SK-N-SH (cell line): ENCODE results near the gene ZNF467. TPM values are rescaled to one million over a fixed set of nuclear protein-coding genes. Genes with fewer than 3 reads are reported as not detected.

Source experiments
- CTCF ChIA-PET: fragments of 300-600, 350-600 bp; formaldehyde crosslinking; extraction: SDS; loops from one replicate; lab custom pipeline; 2021; lab: Yijun Ruan, JAX
- POLR2A ChIA-PET: fragments of 350-600 bp; sonication (Branson Sonifier 250); formaldehyde crosslinking; extraction: SDS; loops from one replicate; lab custom pipeline; 2020; ENCODE audit warnings: antibody characterized with exemption, inconsistent platforms; lab: Yijun Ruan, JAX
- DNase-seq: peaks from one replicate; pipeline ENCODE4 v3.0.0; 2012
- H2AFZ ChIP-seq: fragments of 200-600 bp; sonication (generic); 2 replicates; pipeline ENCODE4 v1.8.1; 2016; ENCODE audit warnings: antibody characterized with exemption, mild to moderate bottlenecking, low read depth
- H3F3A ChIP-seq: fragments of 200-600 bp; sonication (generic); replicated peaks from 2 replicates; pipeline ENCODE3; 2016; ENCODE audit warnings: antibody characterized with exemption, mild to moderate bottlenecking; ENCODE audit not compliant: insufficient read depth
- H3K27ac ChIP-seq, 2 experiments: fragments of 200-500 bp in 1 of 2; fragments of 200-600 bp in 1 of 2; sonication (Bioruptor generic) in 1 of 2; sonication (generic), shearing (Covaris generic) in 1 of 2; 2 replicates each; pipeline versions ENCODE4 v1.5.1 to v1.6.1; 2014 to 2016; ENCODE audit warnings: low read depth in 2 of 2, inconsistent platforms in 1 of 2, low read length in 1 of 2, mild to moderate bottlenecking in 1 of 2, mixed read lengths in 1 of 2
- H3K27me3 ChIP-seq: fragments of 200-600 bp; sonication (generic), shearing (Covaris generic); 2 replicates; pipeline ENCODE4 v1.6.1; 2016; ENCODE audit warnings: mixed run types; ENCODE audit not compliant: insufficient read depth
- H3K36me3 ChIP-seq, 2 experiments: fragments of 200-500 bp in 1 of 2; fragments of 200-600 bp in 1 of 2; sonication (Bioruptor generic) in 1 of 2; sonication (generic) in 1 of 2; replicated peaks in 1 of 2; 2 replicates each; pipeline versions ENCODE3 to v1.5.1; 2014 to 2016; ENCODE audit warnings: low read length in 1 of 2, mild to moderate bottlenecking in 1 of 2; ENCODE audit not compliant: insufficient read depth in 2 of 2, control insufficient read depth in 1 of 2
- H3K4me1 ChIP-seq, 2 experiments: fragments of 200-500 bp in 1 of 2; fragments of 200-600 bp in 1 of 2; sonication (Bioruptor generic) in 1 of 2; sonication (generic), shearing (Covaris generic) in 1 of 2; 2 replicates each; pipeline versions ENCODE4 v1.5.1 to v1.6.1; 2014 to 2016; ENCODE audit warnings: low read depth in 1 of 2, low read length in 1 of 2, mixed run types in 1 of 2; ENCODE audit not compliant: insufficient read depth in 2 of 2, control insufficient read depth in 1 of 2
- H3K4me2 ChIP-seq: fragments of 200-600 bp; sonication (generic), shearing (Covaris generic); 2 replicates; pipeline ENCODE4 v1.6.1; 2017; ENCODE audit warnings: mixed run types
- H3K4me3 ChIP-seq, 2 experiments: fragments of 200-500 bp in 1 of 2; fragments of 200-600 bp in 1 of 2; sonication (Bioruptor generic) in 1 of 2; sonication (generic), shearing (Covaris generic) in 1 of 2; 2 replicates each; pipeline versions ENCODE4 v1.5.1 to v1.8.1; 2014 to 2016; ENCODE audit warnings: low read depth in 2 of 2, inconsistent platforms in 1 of 2, low read length in 1 of 2, mild to moderate bottlenecking in 1 of 2, mixed read lengths in 1 of 2, moderate library complexity in 1 of 2
- H3K79me2 ChIP-seq: fragments of 200-600 bp; sonication (generic); 2 replicates; pipeline ENCODE4 v1.8.1; 2017; ENCODE audit warnings: mild to moderate bottlenecking; ENCODE audit not compliant: insufficient read depth
- H3K9ac ChIP-seq: fragments of 200-600 bp; sonication (generic); 2 replicates; pipeline ENCODE4 v1.6.1; 2017; ENCODE audit warnings: mixed run types
- H3K9me2 ChIP-seq: fragments of 200-600 bp; sonication (generic); 2 replicates; pipeline ENCODE4 v1.6.1; 2017; ENCODE audit warnings: mixed run types
- H3K9me3 ChIP-seq: fragments of 200-600 bp; sonication (generic); 2 replicates; pipeline ENCODE4 v1.6.1; 2017; ENCODE audit warnings: mixed run types, mild to moderate bottlenecking, moderate library complexity
- H4K20me1 ChIP-seq: fragments of 200-600 bp; sonication (generic); 2 replicates; pipeline ENCODE4 v1.6.1; 2017; ENCODE audit warnings: mild to moderate bottlenecking, mixed run types; ENCODE audit not compliant: insufficient read depth
- CHD2 ChIP-seq: fragments of 150-350 bp; IDR thresholded peaks from 2 replicates; pipeline ENCODE4 v1.6.1; 2018; ENCODE audit warnings: low read length; ENCODE audit not compliant: partially characterized antibody
- CTCF ChIP-seq: fragments of 200-600 bp; sonication (generic); IDR thresholded peaks from 2 replicates; pipeline ENCODE4 v1.6.1; 2017; ENCODE audit warnings: antibody characterized with exemption, mild to moderate bottlenecking, moderate library complexity
- ELF1 ChIP-seq: IDR thresholded peaks from 2 replicates; pipeline ENCODE4 v1.4.0; 2012
- EP300 ChIP-seq, 2 experiments: IDR thresholded peaks; 2 replicates each; pipeline versions ENCODE4 v1.4.0 to v1.6.1; 2012; ENCODE audit warnings: borderline replicate concordance in 1 of 2, low read depth in 1 of 2, low read length in 1 of 2
- FOXM1 ChIP-seq: IDR thresholded peaks from 2 replicates; pipeline ENCODE4 v1.4.0; 2012; ENCODE audit warnings: low read depth, mild to moderate bottlenecking
- GABPA ChIP-seq: IDR thresholded peaks from 2 replicates; pipeline ENCODE4 v1.4.0; 2012; ENCODE audit warnings: low read depth, mild to moderate bottlenecking
- IRF3 ChIP-seq: fragments of 150-350 bp; IDR thresholded peaks from 2 replicates; pipeline ENCODE4 v1.6.1; 2016; ENCODE audit warnings: mild to moderate bottlenecking, low read depth, low read length
- JUND ChIP-seq: IDR thresholded peaks from 2 replicates; pipeline ENCODE4 v1.4.0; 2012
- MEF2A ChIP-seq: IDR thresholded peaks from 2 replicates; pipeline ENCODE4 v1.4.0; 2012; ENCODE audit warnings: low read depth, borderline replicate concordance
- MXI1 ChIP-seq: IDR thresholded peaks from 2 replicates; pipeline ENCODE4 v1.6.1; 2012; ENCODE audit warnings: mild to moderate bottlenecking, low read depth, low read length, improper control_type of control experiment
- NFIC ChIP-seq: IDR thresholded peaks from 2 replicates; pipeline ENCODE4 v1.4.0; 2012; ENCODE audit warnings: borderline replicate concordance
- POLR2AphosphoS5 ChIP-seq: IDR thresholded peaks from 2 replicates; pipeline ENCODE4 v1.6.1; 2012; ENCODE audit warnings: low read depth, low read length
- RFX5 ChIP-seq: IDR thresholded peaks from 2 replicates; pipeline ENCODE4 v1.6.1; 2012; ENCODE audit warnings: mild to moderate bottlenecking, improper control_type of control experiment, low read length
- TEAD4 ChIP-seq: IDR thresholded peaks from 2 replicates; pipeline ENCODE4 v1.4.0; 2012; ENCODE audit warnings: mild to moderate bottlenecking, borderline replicate concordance; ENCODE audit not compliant: insufficient read depth
- whole genome bisulfite sequencing: methylation state at CpG from one replicate; pipeline ENCODE4 v1.1.6; 2017; ENCODE audit warnings: low lambda C conversion rate; 5-methylcytosine and 5-hydroxymethylcytosine counted together
- polyA plus RNA-seq, 3 experiments: library from polyadenylated mRNA; depleted of rRNA; stranded (reverse); fragments of >200 nt; gene quantifications; 2 replicates each; pipeline ENCODE4 v1.2.3, GENCODE V29; 2012
- TF ChIP-seq, protein P1 (sequence below): IDR thresholded peaks from 2 replicates; pipeline ENCODE4 v1.6.1; 2012; ENCODE audit warnings: mild to moderate bottlenecking, low read depth, low read length, moderate library complexity

ZNF467 gene
- polyA plus RNA-seq, 1 of the 3 experiments (the other 2 are of a cell fraction): 4.1 TPM

GRCh38 chr7:149814494-149814893 is 41.1 kb upstream of the ZNF467 start:
- no peak overlapping the region for H2AFZ ChIP-seq
- no peaks in the 10 kb centered on the region for H3K27me3 ChIP-seq
- H4K20me1 ChIP-seq: no peaks in the 10 kb centered on the region
- TF ChIP-seq NFIC (no peak), FOXM1 (no peak), ELF1 (no peak)
- WGBS: 73% methylated on average over 3 of the region's 15 CpGs
- H3K27ac ChIP-seq: no peak overlapping the region
- H3F3A ChIP-seq: no peaks in the 10 kb centered on the region
- DNase-seq: no peak
- no peak overlapping the region for H3K4me2 ChIP-seq
- H3K4me1 ChIP-seq: peaks cover 0 to 12% of the 10 kb centered on the region in 2 experiments; a peak in 1 of 4 replicates
- H3K4me3 ChIP-seq: no peak overlapping the region
- H3K9ac ChIP-seq: no peak overlapping the region
- H3K36me3 ChIP-seq: no peaks in the 10 kb centered on the region
- CTCF ChIA-PET: interaction anchor here (0.9 to 1.1 kb wide), 2 partner anchors 24 to 69 kb away, joined by 3 to 4 read pairs; partner anchors contain the start of gene ZNF862
- POLR2A ChIA-PET: no interaction called here
- no peaks in the 10 kb centered on the region for H3K9me3 ChIP-seq
- H3K79me2 ChIP-seq: no peaks in the 10 kb centered on the region
- no peaks in the 10 kb centered on the region for H3K9me2 ChIP-seq

- Histone ChIP-seq H3K27ac (no peak overlapping the region), H3K36me3 (no peaks in the 10 kb centered on the region), H3F3A (no peaks in the 10 kb centered on the region), H3K9me3 (no peaks in the 10 kb centered on the region), H4K20me1 (no peaks in the 10 kb centered on the region), H3K9me2 (no peaks in the 10 kb centered on the region), H3K79me2 (no peaks in the 10 kb centered on the region), H3K4me2 (no peak overlapping the region), H2AFZ (no peak overlapping the region), H3K4me1 (peaks cover 0 to 12% of the 10 kb centered on the region in 2 experiments; a peak in 1 of 4 replicates), H3K4me3 (no peak overlapping the region), H3K27me3 (no peaks in the 10 kb centered on the region), H3K9ac (no peak overlapping the region)
- TF ChIP-seq MXI1 (no peak), TEAD4 (no peak), CTCF (no peak), NFIC (no peak), POLR2AphosphoS5 (no peak), GABPA (no peak), JUND (no peak), CHD2 (no peak), IRF3 (no peak), MEF2A (no peak), EP300 (IDR thresholded peaks at IDR 0.05; ENCODE audit: borderline replicate concordance in 1 of 2, low read depth in 1 of 2, low read length in 1 of 2) (no peak), RFX5 (no peak)
- TF ChIP-seq, protein P1, sequence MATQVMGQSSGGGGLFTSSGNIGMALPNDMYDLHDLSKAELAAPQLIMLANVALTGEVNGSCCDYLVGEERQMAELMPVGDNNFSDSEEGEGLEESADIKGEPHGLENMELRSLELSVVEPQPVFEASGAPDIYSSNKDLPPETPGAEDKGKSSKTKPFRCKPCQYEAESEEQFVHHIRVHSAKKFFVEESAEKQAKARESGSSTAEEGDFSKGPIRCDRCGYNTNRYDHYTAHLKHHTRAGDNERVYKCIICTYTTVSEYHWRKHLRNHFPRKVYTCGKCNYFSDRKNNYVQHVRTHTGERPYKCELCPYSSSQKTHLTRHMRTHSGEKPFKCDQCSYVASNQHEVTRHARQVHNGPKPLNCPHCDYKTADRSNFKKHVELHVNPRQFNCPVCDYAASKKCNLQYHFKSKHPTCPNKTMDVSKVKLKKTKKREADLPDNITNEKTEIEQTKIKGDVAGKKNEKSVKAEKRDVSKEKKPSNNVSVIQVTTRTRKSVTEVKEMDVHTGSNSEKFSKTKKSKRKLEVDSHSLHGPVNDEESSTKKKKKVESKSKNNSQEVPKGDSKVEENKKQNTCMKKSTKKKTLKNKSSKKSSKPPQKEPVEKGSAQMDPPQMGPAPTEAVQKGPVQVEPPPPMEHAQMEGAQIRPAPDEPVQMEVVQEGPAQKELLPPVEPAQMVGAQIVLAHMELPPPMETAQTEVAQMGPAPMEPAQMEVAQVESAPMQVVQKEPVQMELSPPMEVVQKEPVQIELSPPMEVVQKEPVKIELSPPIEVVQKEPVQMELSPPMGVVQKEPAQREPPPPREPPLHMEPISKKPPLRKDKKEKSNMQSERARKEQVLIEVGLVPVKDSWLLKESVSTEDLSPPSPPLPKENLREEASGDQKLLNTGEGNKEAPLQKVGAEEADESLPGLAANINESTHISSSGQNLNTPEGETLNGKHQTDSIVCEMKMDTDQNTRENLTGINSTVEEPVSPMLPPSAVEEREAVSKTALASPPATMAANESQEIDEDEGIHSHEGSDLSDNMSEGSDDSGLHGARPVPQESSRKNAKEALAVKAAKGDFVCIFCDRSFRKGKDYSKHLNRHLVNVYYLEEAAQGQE: no peak
- ChIA-PET POLR2A (no interaction called here), CTCF (interaction anchor here (0.6 to 1.4 kb wide), 7 partner anchors 16 to 589 kb away, joined by 3 to 8 read pairs (median 3); partner anchors contain the start of gene ZNF862)
- DNase-seq: no peak
- 74% methylated on average over 26 of the region's 28 CpGs for WGBS
These were observed 40.1 kb upstream of the ZNF467 start for GRCh38 chr7:149813254-149814035.
